Lung (tissue), 12 donors: ENCODE results near the gene CSNK1G1. TPM values are rescaled to one million over a fixed set of nuclear protein-coding genes. Genes with fewer than 3 reads are reported as not detected.

ENCODE experiments used
- ATAC-seq: fragments of 200-7000 bp; cut with Tn5 transposase; one replicate; pipeline ENCODE4 v1.9.1; 2020; ENCODE audit warnings: moderate number of reproducible peaks; ENCODE audit not compliant: insufficient read depth, low FRiP score
- DNase-seq, 3 donors: peaks; one replicate each; pipeline ENCODE4 v3.0.0-alpha.2; 2013 to 2017
- H3K27ac ChIP-seq, 2 donors: one replicate each; pipeline ENCODE4 v1.5.1; 2013; ENCODE audit warnings: mild to moderate bottlenecking in 2 of 2, moderate library complexity in 2 of 2, control low read depth in 1 of 2, inconsistent platforms in 1 of 2, low read depth in 1 of 2, low read length in 1 of 2
- H3K27me3 ChIP-seq, 3 donors: one replicate each; pipeline ENCODE4 v1.5.1; 2013; ENCODE audit warnings: low read length in 2 of 3; ENCODE audit not compliant: control insufficient read depth in 3 of 3, insufficient read depth in 3 of 3
- H3K36me3 ChIP-seq, 4 donors: one replicate each; pipeline ENCODE4 v1.5.1; 2013; ENCODE audit warnings: low read length in 4 of 4, mild to moderate bottlenecking in 1 of 4, moderate library complexity in 1 of 4; ENCODE audit not compliant: control insufficient read depth in 4 of 4, insufficient read depth in 4 of 4
- H3K4me1 ChIP-seq, 5 donors: one replicate each; pipeline ENCODE4 v1.5.1; 2013; ENCODE audit warnings: low read length in 5 of 5, mild to moderate bottlenecking in 2 of 5, moderate library complexity in 1 of 5; ENCODE audit not compliant: control insufficient read depth in 5 of 5, insufficient read depth in 5 of 5
- H3K4me3 ChIP-seq: one replicate; pipeline ENCODE4 v1.5.1; 2013; ENCODE audit warnings: mild to moderate bottlenecking, control low read depth, moderate library complexity
- H3K9ac ChIP-seq, 2 donors: one replicate each; pipeline ENCODE4 v1.5.1; 2013; ENCODE audit warnings: low read length in 2 of 2, control low read depth in 1 of 2; ENCODE audit not compliant: insufficient read depth in 1 of 2
- H3K9me3 ChIP-seq, 4 donors: one replicate each; pipeline ENCODE4 v1.5.1; 2013; ENCODE audit warnings: low read length in 3 of 4, mild to moderate bottlenecking in 1 of 4, moderate library complexity in 1 of 4; ENCODE audit not compliant: control insufficient read depth in 4 of 4, insufficient read depth in 3 of 4
- CTCF ChIP-seq: IDR thresholded peaks from 2 replicates; pipeline ENCODE4 v1.5.1; 2012; ENCODE audit warnings: mild to moderate bottlenecking; ENCODE audit errors: control extremely low read depth, extremely low read depth
- WGBS, 2 donors: extraction: QIAGEN DNeasy Blood & Tissue Kit; methylation state at CpG; one replicate each; pipeline ENCODE4 v1.1.7; 2013; 5-methylcytosine and 5-hydroxymethylcytosine counted together
- polyA plus RNA-seq, 2 donors: library from polyadenylated mRNA; stranded (reverse); fragments of 200-250 nt; gene quantifications; one replicate each; pipeline ENCODE4 v1.2.1, GENCODE V29; 2013
- total RNA-seq, 2 donors: library from RNA; depleted of rRNA in 1 of 2; stranded (reverse); fragments of >200 nt in 1 of 2; gene quantifications; one replicate each; pipeline ENCODE4 v1.2.1, GENCODE V29; 2014 to 2021
- donor health status: control.
- donor health status: control.
- donor health status: Bipolar disorder and iron deficiency.
- donor health status: healthy.
- donor health status: DM: yes; HTN: yes; CAD: no.

CSNK1G1 gene
- total and polyA plus RNA-seq, 4 donors = 3.0 to 50.4 (median 12.9) TPM

DNA sequence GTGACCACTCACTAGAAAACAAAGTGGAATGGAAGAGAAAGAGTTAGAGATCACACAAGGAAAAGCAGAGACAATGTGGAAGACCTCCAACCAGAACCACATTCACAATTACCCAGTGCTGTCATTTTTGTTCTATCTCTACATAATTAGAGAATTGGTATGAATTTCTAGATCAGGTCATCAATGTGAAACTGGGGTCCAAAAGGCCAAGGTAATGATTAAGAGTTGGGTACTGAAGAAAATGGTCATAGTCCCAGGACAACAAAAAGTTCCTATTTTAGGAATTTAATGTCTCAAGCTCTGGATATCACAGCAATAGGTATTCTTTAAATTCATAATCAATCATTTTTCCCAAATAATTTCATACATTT lies 108.5 kb downstream of the CSNK1G1 start:
- no peak overlapping the region for H3K27ac ChIP-seq
- no peak for TF ChIP-seq CTCF
- ATAC-seq = no peak
- H3K9me3 ChIP-seq = no peaks in the 10 kb centered on the region
- peaks cover 0 to 2% (median 0%) of the 10 kb centered on the region in 4 donors for H3K36me3 ChIP-seq
- no peak overlapping the region for H3K4me3 ChIP-seq
- peaks cover 0 to 3% (median 0%) of the 10 kb centered on the region in 5 donors for H3K4me1 ChIP-seq
- DNase-seq = no peak
- no peaks in the 10 kb centered on the region for H3K27me3 ChIP-seq
- H3K9ac ChIP-seq = no peak overlapping the region

DNA sequence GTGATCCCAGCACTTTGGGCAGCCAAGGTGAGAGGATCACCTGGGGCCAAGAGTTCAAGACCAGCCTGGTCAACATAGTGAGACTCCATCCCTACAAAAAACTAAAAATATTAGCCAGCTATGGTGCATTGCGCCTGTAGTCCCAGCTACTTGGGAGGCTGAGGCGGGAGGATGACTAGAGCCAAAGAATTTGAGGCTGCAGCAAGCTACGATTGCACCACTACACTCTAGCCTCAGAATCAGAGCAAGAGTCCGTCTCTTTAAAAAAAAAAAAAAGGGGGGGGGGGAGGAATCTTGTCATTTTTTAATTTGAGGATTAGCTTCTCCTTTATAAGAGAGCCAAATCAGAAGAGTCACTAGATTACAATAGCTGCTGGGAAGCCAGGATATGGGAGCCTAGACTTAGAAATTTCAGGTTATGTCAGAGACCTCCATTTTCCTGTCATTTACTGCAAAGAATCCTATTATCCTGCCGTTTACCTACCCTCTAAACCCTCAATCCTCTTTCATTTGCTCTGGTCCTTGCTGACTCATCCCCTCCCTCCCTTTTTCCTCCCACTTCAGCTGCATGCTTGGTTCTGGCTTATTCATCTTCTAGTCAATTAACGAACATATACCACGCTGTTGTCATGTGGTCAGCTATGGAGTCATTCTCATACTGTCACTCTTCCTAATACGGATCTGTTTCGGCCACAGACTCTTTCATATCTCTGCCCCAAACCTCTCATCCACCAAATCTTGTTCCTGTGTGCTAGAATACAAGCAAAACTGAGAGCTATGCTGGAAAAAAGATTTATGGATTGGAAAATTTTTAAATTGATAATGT lies 109.4 kb downstream of the CSNK1G1 start:
- DNase-seq = no peak
- Histone ChIP-seq H3K27me3 (no peaks in the 10 kb centered on the region), H3K9me3 (no peaks in the 10 kb centered on the region), H3K36me3 (peaks cover 0 to 2% (median 0%) of the 10 kb centered on the region in 4 donors), H3K9ac (no peak overlapping the region), H3K27ac (no peak overlapping the region), H3K4me3 (no peak overlapping the region), H3K4me1 (peaks cover 0 to 3% (median 0%) of the 10 kb centered on the region in 5 donors)
- no peak for TF ChIP-seq CTCF
- WGBS, 2 donors = 74 to 76% methylated on average over 9 of the region's 9 CpGs
- peak; percentile 11 for ATAC-seq

GRCh38 chr15:64245405-64245804 lies 110.6 kb downstream of the CSNK1G1 start:
- no peak for TF ChIP-seq CTCF

More at GRCh38 chr15:64245405-64245804, 110.6 kb downstream of the CSNK1G1 start:
- H3K9me3 ChIP-seq = no peaks in the 10 kb centered on the region
- 98% methylated on average over 4 of the region's 4 CpGs for WGBS, 2 donors
- DNase-seq (no peak), ATAC-seq (no peak)
- no peaks in the 10 kb centered on the region for H3K27me3 ChIP-seq
- H3K27ac ChIP-seq = no peak overlapping the region
- no peak overlapping the region for H3K4me3 ChIP-seq
- H3K9ac ChIP-seq = no peak overlapping the region
- peaks cover 0 to 3% (median 0%) of the 10 kb centered on the region in 5 donors for H3K4me1 ChIP-seq
- no peaks in the 10 kb centered on the region for H3K36me3 ChIP-seq
